ENCODE measurements around the gene FGF5. TPM values are rescaled to one million over a fixed set of nuclear protein-coding genes. Genes with fewer than 3 reads are reported as not detected.

Gene FGF5
- total and polyA plus RNA-seq, 10 of the 15 experiments (the other 5 are each of a cell fraction or from before 2014, with no cell fraction given): 0.87 to 7.4 (median 1.6) TPM

DNA sequence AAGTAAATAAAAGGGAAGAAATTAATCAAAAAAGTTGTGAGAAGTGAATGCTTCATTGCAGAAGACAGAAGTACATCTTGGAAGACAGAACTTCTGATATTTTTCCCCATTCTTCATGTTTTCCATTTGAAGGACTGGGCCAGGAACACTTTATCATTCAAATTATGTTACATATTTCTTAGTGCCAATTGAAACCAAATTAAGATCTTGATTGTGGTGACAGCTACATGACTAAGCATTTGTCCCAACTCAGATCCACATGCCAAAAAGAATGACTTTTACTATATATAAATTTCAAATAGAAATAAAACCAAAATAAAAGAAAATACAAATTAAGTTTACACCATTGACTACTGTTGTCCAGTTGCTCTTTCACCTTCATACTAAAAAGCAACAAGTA is 14.0 kb upstream of the FGF5 start (continued):
- TF ChIP-seq BHLHE40 (IDR thresholded peaks at IDR 0.05; ENCODE audit: borderline replicate concordance in 1 of 2, low read depth in 2 of 2, low read length in 1 of 2) (no peak), TAF1 (IDR thresholded peaks at IDR 0.05; ENCODE audit: borderline replicate concordance, low read depth, low read length) (no peak)

DNA sequence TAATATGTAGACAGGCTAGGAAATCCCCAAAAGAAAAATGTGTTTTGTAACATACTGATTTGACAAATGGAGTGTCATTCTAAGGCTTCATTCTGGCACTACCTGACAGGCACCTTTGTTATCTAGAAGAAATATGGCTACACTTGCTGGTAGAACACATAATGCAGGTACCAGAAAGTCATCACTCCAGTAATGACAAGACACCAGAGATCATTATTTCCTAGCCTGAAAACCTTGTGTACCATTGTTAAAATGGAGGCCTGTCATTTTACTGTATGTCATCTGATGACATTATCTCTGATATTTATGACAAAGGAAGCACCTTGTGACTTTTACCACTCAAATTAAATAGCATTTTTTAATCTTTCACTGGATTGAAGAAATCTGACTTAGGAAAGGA is 13.5 kb upstream of the FGF5 start:
- no peak overlapping the region for H3K4me3 ChIP-seq
- POLR2A ChIA-PET: no interaction called here
- H4K20me1 ChIP-seq (ENCODE audit: control insufficient read depth, insufficient read depth): no peaks in the 10 kb centered on the region
- RAD21 ChIA-PET (ENCODE audit: unreplicated experiment): interaction anchor here (1.0 to 1.5 kb wide), 2 partner anchors 14 to 33 kb away, joined by 3 read pairs; partner anchors contain the start of gene FGF5
- H3K27ac ChIP-seq (ENCODE audit: control insufficient read depth, insufficient read depth): no peak overlapping the region
- ATAC-seq (peak; percentile 40), FAIRE-seq (no peak), DNase-seq (ENCODE audit: low read depth, low spot score) (no peak)
- no peaks in the 10 kb centered on the region for H3K9me3 ChIP-seq (replicated peaks; ENCODE audit: control insufficient read depth, insufficient read depth, low read length)
- no peak overlapping the region for H2AFZ ChIP-seq (ENCODE audit: control insufficient read depth, low read depth, low read length)
- in situ Hi-C loops (cut with MboI) (no loop called here), intact Hi-C loops (cut with micrococcal nuclease; ENCODE audit: unreplicated experiment) (loop anchor here (2.0 kb wide), 1 partner anchor 24 kb away; no protein-coding TSS in a partner anchor)
- peaks cover 4% of the 10 kb centered on the region; the same call in 1 of the 2 replicates for H3K4me1 ChIP-seq (ENCODE audit: control insufficient read depth, insufficient read depth, low read length)
- no peaks in the 10 kb centered on the region for H3K27me3 ChIP-seq (replicated peaks in 1 of 2; ENCODE audit: control insufficient read depth in 2 of 2, insufficient read depth in 2 of 2, low read length in 1 of 2)
- SMC1A ChIA-PET (ENCODE audit: uncharacterized antibody, unreplicated experiment): interaction anchor here (0.7 to 2.4 kb wide), 5 partner anchors 12 to 31 kb away, joined by 3 to 6 read pairs (median 4); no protein-coding TSS in a partner anchor
- H3K36me3 ChIP-seq (ENCODE audit: control insufficient read depth in 2 of 2, insufficient read depth in 2 of 2, low read length in 1 of 2): no peaks in the 10 kb centered on the region
- no peaks in the 10 kb centered on the region for H3K79me2 ChIP-seq (ENCODE audit: control insufficient read depth, insufficient read depth, low read length)
- no peak overlapping the region for H3K4me2 ChIP-seq (ENCODE audit: control insufficient read depth, insufficient read depth)
- H3K9ac ChIP-seq (ENCODE audit: control insufficient read depth, insufficient read depth, low read length): no peak overlapping the region
- TF ChIP-seq, protein P1, sequence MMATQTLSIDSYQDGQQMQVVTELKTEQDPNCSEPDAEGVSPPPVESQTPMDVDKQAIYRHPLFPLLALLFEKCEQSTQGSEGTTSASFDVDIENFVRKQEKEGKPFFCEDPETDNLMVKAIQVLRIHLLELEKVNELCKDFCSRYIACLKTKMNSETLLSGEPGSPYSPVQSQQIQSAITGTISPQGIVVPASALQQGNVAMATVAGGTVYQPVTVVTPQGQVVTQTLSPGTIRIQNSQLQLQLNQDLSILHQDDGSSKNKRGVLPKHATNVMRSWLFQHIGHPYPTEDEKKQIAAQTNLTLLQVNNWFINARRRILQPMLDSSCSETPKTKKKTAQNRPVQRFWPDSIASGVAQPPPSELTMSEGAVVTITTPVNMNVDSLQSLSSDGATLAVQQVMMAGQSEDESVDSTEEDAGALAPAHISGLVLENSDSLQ (IDR thresholded peaks at IDR 0.05): peak; percentile 63
- no peak for TF ChIP-seq JUND (IDR thresholded peaks at IDR 0.05; ENCODE audit: low read depth, low read length)
- BruUV-seq (replicated peaks): no TSS peak
- CTCF ChIA-PET: interaction anchor here (0.5 to 1.6 kb wide), 3 partner anchors 21 to 268 kb away, joined by 3 to 6 read pairs (median 4); no protein-coding TSS in a partner anchor
